22Rv1 (cell line): ENCODE results near the gene CEP295NL.
"Not testable (repeated sequence)": the region's sequence is repeated elsewhere in the genome, so short reads cannot be mapped to it uniquely, and the experiment has no call there.

Source experiments
- H3K27ac ChIP-seq: fragments of 450-650 bp; 2 replicates; pipeline ENCODE4 v1.5.1; 2017
- CTCF ChIP-seq: fragments of 450-650 bp; IDR thresholded peaks from 2 replicates; pipeline ENCODE4 v1.5.1; 2017; ENCODE audit warnings: mild to moderate bottlenecking
- ZFX ChIP-seq: fragments of 450-650 bp; IDR thresholded peaks from 2 replicates; pipeline ENCODE4 v1.6.1; 2017; ENCODE audit warnings: antibody characterized with exemption, borderline replicate concordance

The CEP295NL gene

DNA sequence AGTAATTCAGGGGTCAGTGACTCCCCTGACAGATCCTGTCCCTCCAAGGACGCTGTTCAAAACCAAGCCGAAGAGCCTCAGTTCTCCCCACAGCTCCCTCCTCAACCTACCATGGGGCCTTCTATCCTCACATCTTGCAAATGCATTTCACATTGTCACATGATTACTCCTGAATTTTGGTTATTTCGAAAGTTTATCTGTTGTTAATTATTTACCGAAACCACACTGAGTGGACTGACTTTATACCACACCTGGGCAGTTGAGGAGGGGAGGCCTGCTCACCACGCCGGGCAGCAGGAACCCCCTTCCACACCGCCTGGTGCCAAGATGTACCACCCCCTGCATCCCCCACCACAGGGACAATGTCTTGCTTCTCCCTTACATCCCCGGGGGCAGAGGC, 17.5 kb upstream of the CEP295NL start:
- TF ChIP-seq ZFX (no peak), CTCF (no peak)
- no peak overlapping the region for H3K27ac ChIP-seq

DNA sequence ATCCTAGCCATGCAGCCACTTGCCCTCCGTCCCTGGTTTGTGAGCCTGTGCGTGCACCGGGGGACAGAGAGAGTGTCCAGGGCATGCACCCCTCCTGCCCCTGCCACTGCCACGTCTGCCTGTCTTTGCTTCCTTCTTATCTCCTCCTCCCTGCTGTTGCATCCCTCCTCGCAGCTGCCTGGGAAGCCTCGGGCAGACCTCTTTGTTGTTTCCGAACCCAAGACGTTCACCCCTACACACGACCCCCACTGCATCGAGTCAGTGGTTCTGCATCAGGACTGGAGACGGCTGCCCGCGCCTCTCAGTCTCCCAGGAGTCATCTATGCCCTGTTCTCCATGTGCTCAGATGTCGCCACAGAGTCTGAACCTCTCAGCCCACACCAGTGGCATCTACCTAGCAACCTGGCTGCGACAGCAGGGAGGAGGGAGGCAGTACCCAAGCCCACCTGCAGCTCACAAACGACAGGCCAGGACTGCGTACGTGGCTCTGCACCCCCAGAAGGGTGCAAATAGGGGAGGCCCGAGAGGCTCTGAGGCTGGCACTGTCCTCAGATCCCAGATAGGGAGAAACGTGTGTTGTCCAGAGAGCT, 17.0 kb upstream of the CEP295NL start:
- H3K27ac ChIP-seq = no peak overlapping the region
- TF ChIP-seq CTCF (no peak), ZFX (no peak)

- H3K27ac ChIP-seq = no peak overlapping the region
- TF ChIP-seq CTCF = no peak
These were observed 16.0 kb upstream of the CEP295NL start for GRCh38 chr17:78918979-78919378.

DNA sequence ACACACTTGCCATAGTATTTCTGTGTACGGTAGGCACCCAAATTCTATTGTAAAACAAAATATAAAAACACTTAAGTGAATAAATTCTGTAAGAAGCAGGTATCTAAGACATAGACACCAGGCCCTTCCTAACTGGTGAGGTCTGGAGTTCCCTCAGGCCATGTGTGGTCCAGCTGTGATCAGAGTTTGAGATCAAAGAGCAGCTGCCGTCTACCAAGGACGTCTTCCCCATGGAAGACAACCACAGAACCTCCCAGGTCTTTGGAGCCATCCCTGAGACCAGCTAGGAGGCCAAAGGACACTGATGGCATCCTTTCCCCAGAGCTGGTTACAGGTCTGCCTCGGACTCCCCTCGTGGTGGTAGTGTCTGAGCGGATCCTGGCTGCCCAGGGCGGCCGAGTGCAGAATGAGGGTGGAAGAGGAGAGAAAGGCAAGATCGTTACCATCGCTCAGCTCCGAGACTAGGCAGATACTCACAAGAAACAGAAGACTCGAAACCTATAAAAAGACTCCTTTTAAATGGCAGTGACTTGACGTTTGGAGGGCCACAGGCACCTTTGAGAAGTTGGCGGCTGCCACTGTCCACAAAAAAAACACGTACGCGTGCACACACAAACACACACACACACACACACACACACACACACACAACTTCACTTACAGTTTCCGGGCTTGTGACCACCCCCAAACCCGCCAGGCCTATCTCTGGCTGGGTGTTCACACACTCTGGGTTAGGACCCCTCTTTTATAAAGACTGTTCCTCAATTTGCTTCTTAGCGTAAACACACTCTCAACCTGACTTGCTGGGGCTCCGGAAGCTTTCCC, 14.7 kb upstream of the CEP295NL start:
- no peak overlapping the region for H3K27ac ChIP-seq
- TF ChIP-seq CTCF (no peak), ZFX (no peak)

- no peak overlapping the region for H3K27ac ChIP-seq
- TF ChIP-seq ZFX = no peak
- no peak for TF ChIP-seq CTCF
These were observed 13.1 kb upstream of the CEP295NL start for GRCh38 chr17:78915872-78916632.

DNA sequence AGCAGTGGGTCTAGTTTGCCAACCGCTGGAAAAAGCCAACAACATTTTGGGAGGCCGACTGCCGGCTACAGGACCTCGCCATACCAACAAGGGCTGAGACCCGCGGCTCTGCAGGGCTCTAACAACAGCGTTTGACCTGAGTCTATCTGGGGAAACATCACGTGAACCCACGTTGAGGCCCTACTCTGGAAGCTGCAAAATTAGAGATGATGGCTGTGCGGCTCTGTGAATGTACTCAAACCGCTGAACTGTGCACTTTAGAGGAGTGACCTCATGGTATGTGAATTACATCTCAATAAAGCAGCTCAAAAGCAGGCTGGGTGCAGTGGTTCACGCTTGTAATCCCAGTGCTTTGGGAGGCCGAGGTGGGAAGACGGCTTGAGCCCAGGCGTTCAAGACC, 10.1 kb upstream of the CEP295NL start:
- H3K27ac ChIP-seq = no peak overlapping the region
- TF ChIP-seq ZFX (no peak), CTCF (no peak)

- no peak for TF ChIP-seq ZFX
- TF ChIP-seq CTCF = no peak
- no peak overlapping the region for H3K27ac ChIP-seq
These were observed 9.1 kb upstream of the CEP295NL start for GRCh38 chr17:78912082-78912481.

DNA sequence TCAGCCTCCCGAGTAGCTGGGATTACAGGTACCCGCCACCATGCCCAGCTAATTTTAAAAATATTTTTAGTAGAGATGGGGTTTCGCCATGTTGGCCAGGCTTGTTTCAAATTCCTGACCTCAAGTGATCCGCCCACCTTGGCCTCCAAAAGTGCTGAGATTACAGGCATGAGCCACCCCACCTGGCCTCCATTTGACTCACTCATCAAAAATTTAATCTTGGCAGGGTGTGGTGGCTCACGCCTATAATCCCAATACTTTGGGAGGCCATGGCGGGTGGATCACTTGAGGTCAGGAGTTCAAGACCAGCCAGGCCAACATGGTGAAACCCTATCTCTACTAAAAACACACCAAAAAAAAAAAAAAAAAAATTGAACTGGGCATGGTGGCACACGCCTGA, 8.5 kb upstream of the CEP295NL start:
- H3K27ac ChIP-seq = not testable (repeated sequence)
